Cerebellar nuclear complex (tissue), 1 donor: ENCODE data around the gene RBX1.

Source experiments
- DNase-seq, 2 experiments: peaks; one replicate each; lab custom pipeline; 2025; lab: John Stamatoyannopoulos, UW

Gene RBX1

GRCh38 chr22:41022470-41023298 lies 71.5 kb downstream of the RBX1 start:
- peak in 1 of 2 experiments; percentile 9 for DNase-seq
